ENCODE measurements around the gene RELA. TPM values are rescaled to one million over a fixed set of nuclear protein-coding genes. Genes with fewer than 3 reads are reported as not detected.
A peak's percentile ranks its signal among the peaks of the same experiment; 100 is the strongest.

The RELA gene
- total RNA-seq, 6 experiments from 2014 or later: 66.9 to 72.7 (median 69.5) TPM

DNA sequence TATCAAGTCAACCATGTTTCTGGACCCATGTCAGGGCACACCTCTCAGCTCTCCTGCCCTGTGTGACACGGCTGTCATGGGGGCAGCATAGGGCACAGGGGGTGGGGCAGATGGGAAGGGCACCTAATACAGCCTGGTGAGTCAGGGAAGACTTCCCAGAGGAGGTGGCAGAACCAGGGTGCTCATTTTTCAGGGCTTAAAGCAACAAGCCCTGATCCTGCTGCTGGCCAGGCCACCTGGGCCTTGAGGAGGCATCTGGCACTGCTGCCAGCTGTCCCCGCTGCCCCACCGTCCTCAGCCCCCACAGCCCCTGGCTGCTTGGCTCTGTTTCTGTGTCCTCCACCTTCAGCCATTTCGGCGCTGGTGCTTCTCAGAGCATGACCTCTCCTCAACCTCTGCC is 53.1 kb downstream of the RELA start:
- TF ChIP-seq, protein P1, sequence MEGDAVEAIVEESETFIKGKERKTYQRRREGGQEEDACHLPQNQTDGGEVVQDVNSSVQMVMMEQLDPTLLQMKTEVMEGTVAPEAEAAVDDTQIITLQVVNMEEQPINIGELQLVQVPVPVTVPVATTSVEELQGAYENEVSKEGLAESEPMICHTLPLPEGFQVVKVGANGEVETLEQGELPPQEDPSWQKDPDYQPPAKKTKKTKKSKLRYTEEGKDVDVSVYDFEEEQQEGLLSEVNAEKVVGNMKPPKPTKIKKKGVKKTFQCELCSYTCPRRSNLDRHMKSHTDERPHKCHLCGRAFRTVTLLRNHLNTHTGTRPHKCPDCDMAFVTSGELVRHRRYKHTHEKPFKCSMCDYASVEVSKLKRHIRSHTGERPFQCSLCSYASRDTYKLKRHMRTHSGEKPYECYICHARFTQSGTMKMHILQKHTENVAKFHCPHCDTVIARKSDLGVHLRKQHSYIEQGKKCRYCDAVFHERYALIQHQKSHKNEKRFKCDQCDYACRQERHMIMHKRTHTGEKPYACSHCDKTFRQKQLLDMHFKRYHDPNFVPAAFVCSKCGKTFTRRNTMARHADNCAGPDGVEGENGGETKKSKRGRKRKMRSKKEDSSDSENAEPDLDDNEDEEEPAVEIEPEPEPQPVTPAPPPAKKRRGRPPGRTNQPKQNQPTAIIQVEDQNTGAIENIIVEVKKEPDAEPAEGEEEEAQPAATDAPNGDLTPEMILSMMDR (IDR thresholded peaks at IDR 0.05): no peak
- peaks cover 3% of the 10 kb centered on the region; the same call in 1 of the 2 replicates for H3K27me3 Mint-ChIP-seq (ENCODE audit: insufficient read depth)
- peak overlapping the region; percentile 1; the same call in 1 of the 2 replicates for H3K4me3 Mint-ChIP-seq
- H3K36me3 Mint-ChIP-seq (ENCODE audit: low read depth): peaks cover 15% of the 10 kb centered on the region
- no peak for DNase-seq
- peaks cover 48% of the 10 kb centered on the region for H3K4me1 Mint-ChIP-seq (ENCODE audit: low read depth)
- H3K9me3 Mint-ChIP-seq: no peaks in the 10 kb centered on the region
- peak overlapping the region; percentile 19; the same call in 1 of the 2 replicates for H3K27ac Mint-ChIP-seq

DNA sequence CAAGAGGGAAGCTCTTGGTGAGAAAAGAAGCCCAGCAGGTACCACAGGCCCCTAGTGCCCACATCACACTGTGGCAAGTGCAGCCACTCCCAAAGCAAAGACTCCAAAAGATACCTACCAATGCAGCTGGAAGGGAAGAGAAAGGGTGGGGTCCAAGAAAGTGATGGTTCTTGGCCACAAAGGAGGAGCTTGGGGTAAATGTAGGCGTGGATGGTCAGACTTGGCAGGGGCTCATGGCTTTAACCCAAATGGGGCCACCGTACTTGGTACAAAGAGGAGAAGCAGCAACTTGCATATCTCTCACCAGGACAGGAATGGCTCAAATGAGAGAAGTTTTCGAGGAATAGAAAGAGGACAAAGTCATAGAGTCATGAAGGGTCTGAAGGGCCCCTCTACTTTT is 53.5 kb downstream of the RELA start:
- no peaks in the 10 kb centered on the region for H3K9me3 Mint-ChIP-seq
- TF ChIP-seq, protein P1 (IDR thresholded peaks at IDR 0.05): no peak
- H3K4me1 Mint-ChIP-seq (ENCODE audit: low read depth): peaks cover 48% of the 10 kb centered on the region
- peaks cover 18% of the 10 kb centered on the region for H3K36me3 Mint-ChIP-seq (ENCODE audit: low read depth)
- DNase-seq: no peak
- peaks cover 3% of the 10 kb centered on the region; the same call in 1 of the 2 replicates for H3K27me3 Mint-ChIP-seq (ENCODE audit: insufficient read depth)
- no peak overlapping the region for H3K4me3 Mint-ChIP-seq
- H3K27ac Mint-ChIP-seq: peak overlapping the region; percentile 15; the same call in 1 of the 2 replicates

GRCh38 chr11:65607614-65608426 is 54.9 kb downstream of the RELA start:
- no peak for DNase-seq
- H3K36me3 Mint-ChIP-seq (ENCODE audit: low read depth): peaks cover 29% of the 10 kb centered on the region
- peaks cover 42% of the 10 kb centered on the region for H3K4me1 Mint-ChIP-seq (ENCODE audit: low read depth)
- H3K9me3 Mint-ChIP-seq: no peaks in the 10 kb centered on the region
- H3K27me3 Mint-ChIP-seq (ENCODE audit: insufficient read depth): peaks cover 3% of the 10 kb centered on the region; the same call in 1 of the 2 replicates
- TF ChIP-seq, protein P1 (IDR thresholded peaks at IDR 0.05): no peak
- no peak overlapping the region for H3K4me3 Mint-ChIP-seq
- no peak overlapping the region for H3K27ac Mint-ChIP-seq

DNA sequence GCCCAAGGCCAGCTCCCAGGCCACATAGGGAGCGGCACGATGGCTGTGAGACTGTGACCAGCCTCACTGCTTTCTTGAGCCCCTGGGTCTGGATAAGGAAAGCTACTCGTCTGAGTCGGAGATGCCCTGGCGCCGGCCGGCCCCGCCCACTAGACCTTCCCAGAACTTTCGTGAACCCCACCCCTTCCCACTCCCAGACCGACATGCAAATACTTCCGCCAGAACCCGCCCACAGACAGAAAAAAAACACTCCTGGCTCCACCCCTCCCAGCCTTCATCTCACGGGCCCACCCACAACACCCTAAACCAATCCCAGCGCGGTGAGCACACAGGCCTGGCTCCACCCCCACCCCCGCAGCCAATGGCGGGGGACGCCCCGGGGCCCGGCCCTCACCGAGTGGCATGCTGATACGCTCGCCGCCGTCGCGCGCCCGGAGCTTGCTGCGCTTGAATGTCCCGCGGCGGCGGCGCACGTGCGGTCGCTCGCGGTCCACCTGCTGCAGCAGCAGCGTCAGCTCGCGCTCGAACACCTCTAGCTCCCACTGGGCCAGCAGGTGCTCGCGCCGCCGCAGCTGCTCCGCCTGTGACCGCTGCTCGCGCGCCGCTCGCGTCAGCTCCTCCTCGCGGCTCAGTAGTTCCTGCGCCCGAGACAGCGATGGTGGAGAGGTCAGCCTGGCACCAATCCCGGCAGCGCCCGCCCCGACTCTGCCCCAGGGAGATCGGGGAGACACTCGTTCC is 55.7 kb downstream of the RELA start:
- DNase-seq: peak; percentile 45
- H3K27ac Mint-ChIP-seq: no peak overlapping the region
- peaks cover 34% of the 10 kb centered on the region for H3K4me1 Mint-ChIP-seq (ENCODE audit: low read depth)
- H3K4me3 Mint-ChIP-seq: no peak overlapping the region
- H3K9me3 Mint-ChIP-seq: no peaks in the 10 kb centered on the region
- TF ChIP-seq, protein P1 (IDR thresholded peaks at IDR 0.05): no peak
- peaks cover 23% of the 10 kb centered on the region for H3K36me3 Mint-ChIP-seq (ENCODE audit: low read depth)
- H3K27me3 Mint-ChIP-seq (ENCODE audit: insufficient read depth): peaks cover 3% of the 10 kb centered on the region; the same call in 1 of the 2 replicates

DNA sequence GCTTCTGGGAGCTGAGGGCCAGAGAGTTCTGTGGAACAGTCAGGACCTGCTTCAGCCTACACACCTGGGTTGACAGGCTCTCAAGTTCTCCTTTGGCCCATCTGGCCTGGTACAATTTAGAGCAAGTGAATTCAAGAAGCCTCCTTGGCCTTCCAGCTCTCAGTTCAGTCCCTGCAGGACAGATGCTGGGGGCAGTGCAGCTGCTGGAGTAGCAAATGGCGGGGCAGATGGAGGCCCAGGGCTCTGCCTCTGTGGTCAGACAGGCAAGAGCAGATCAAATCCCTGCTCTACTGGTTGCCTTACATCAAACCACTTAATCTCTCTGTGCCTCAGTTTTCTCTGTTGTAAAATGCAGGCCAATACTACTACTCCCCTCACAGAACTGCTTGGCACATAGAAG is 58.5 kb downstream of the RELA start:
- no peak overlapping the region for H3K4me3 Mint-ChIP-seq

More for the DNA sequence above, 58.5 kb downstream of the RELA start:
- Mint-ChIP-seq H3K4me1 (ENCODE audit: low read depth) (peaks cover 7% of the 10 kb centered on the region; the same call in 1 of the 2 replicates), H3K27me3 (ENCODE audit: insufficient read depth) (peaks cover 2% of the 10 kb centered on the region; the same call in 1 of the 2 replicates), H3K27ac (no peak overlapping the region), H3K9me3 (no peaks in the 10 kb centered on the region), H3K36me3 (ENCODE audit: low read depth) (peaks cover 18% of the 10 kb centered on the region; the same call in 1 of the 2 replicates)
- no peak for DNase-seq
- TF ChIP-seq, protein P1 (IDR thresholded peaks at IDR 0.05): no peak

Small RNA genes lying within 50 kb of the gene (microRNA-seq; reads per million reads assigned to microRNA genes)
- not detected for gene MIR4489
- not detected for gene MIR4690

Other genes starting within 250 kb of the RELA start
- 100 to 1,000 TPM; 185 to 250 (median 213) TPM for gene NEAT1, start 240.1 kb downstream of the RELA start, total RNA-seq (2021; fragmentation: NEBNext Ultra II Directional; extraction: Animal tissue kit (Norgen Biotek cat#: 25700))
- 1,000 to 10,000 TPM; 3,136 to 4,087 (median 3,570) TPM for gene MALAT1, start 163.9 kb downstream of the RELA start, total RNA-seq (2021; fragmentation: NEBNext Ultra II Directional; extraction: Animal tissue kit (Norgen Biotek cat#: 25700))
- gene SCYL1, start 137.8 kb downstream of the RELA start, total RNA-seq (2021; fragmentation: NEBNext Ultra II Directional; extraction: Animal tissue kit (Norgen Biotek cat#: 25700)): 100 to 1,000 TPM; 120 to 137 (median 126) TPM
- 10 to 100 TPM; 64.0 to 78.1 (median 66.0) TPM for gene LTBP3, start 104.6 kb downstream of the RELA start, total RNA-seq (2021; fragmentation: NEBNext Ultra II Directional; extraction: Animal tissue kit (Norgen Biotek cat#: 25700))
- gene ZNRD2, start 92.4 kb downstream of the RELA start, total RNA-seq (2021; fragmentation: NEBNext Ultra II Directional; extraction: Animal tissue kit (Norgen Biotek cat#: 25700)): 10 to 100 TPM; 57.7 to 72.0 (median 64.3) TPM
- gene FAM89B, start 90.4 kb downstream of the RELA start, total RNA-seq (2021; fragmentation: NEBNext Ultra II Directional; extraction: Animal tissue kit (Norgen Biotek cat#: 25700)): 10 to 100 TPM; 40.9 to 52.8 (median 43.7) TPM
- 10 to 100 TPM; 47.5 to 69.3 (median 61.3) TPM for gene EHBP1L1, start 86.9 kb downstream of the RELA start, total RNA-seq (2021; fragmentation: NEBNext Ultra II Directional; extraction: Animal tissue kit (Norgen Biotek cat#: 25700))
- under 1 TPM in 3 of 6 experiments, not detected in 3; 0.16 to 0.31 (median 0.30) TPM for gene KCNK7, start 67.1 kb downstream of the RELA start, total RNA-seq (2021; fragmentation: NEBNext Ultra II Directional; extraction: Animal tissue kit (Norgen Biotek cat#: 25700))
- 10 to 100 TPM; 42.1 to 51.1 (median 46.5) TPM for gene MAP3K11, start 48.7 kb downstream of the RELA start, total RNA-seq (2021; fragmentation: NEBNext Ultra II Directional; extraction: Animal tissue kit (Norgen Biotek cat#: 25700))
- 10 to 100 TPM; 51.5 to 66.7 (median 57.3) TPM for gene PCNX3, start 47.1 kb downstream of the RELA start, total RNA-seq (2021; fragmentation: NEBNext Ultra II Directional; extraction: Animal tissue kit (Norgen Biotek cat#: 25700))
- gene SIPA1, start 24.8 kb downstream of the RELA start, total RNA-seq (2021; fragmentation: NEBNext Ultra II Directional; extraction: Animal tissue kit (Norgen Biotek cat#: 25700)): 10 to 100 TPM; 23.0 to 41.3 (median 38.3) TPM
- gene KAT5, start 49.3 kb upstream of the RELA start, total RNA-seq (2021; fragmentation: NEBNext Ultra II Directional; extraction: Animal tissue kit (Norgen Biotek cat#: 25700)): 10 to 100 TPM; 36.5 to 42.6 (median 38.9) TPM
- 10 to 100 TPM; 54.0 to 85.6 (median 61.4) TPM for gene RNASEH2C, start 57.9 kb upstream of the RELA start, total RNA-seq (2021; fragmentation: NEBNext Ultra II Directional; extraction: Animal tissue kit (Norgen Biotek cat#: 25700))
- 10 to 100 TPM in 2 of 6 experiments, 1 to 10 TPM in 4; 8.7 to 11.1 (median 9.5) TPM for gene AP5B1, start 118.1 kb upstream of the RELA start, total RNA-seq (2021; fragmentation: NEBNext Ultra II Directional; extraction: Animal tissue kit (Norgen Biotek cat#: 25700))
- gene OVOL1, start 124.1 kb upstream of the RELA start, total RNA-seq (2021; fragmentation: NEBNext Ultra II Directional; extraction: Animal tissue kit (Norgen Biotek cat#: 25700)): not detected
- gene SNX32, start 171.0 kb upstream of the RELA start, total RNA-seq (2021; fragmentation: NEBNext Ultra II Directional; extraction: Animal tissue kit (Norgen Biotek cat#: 25700)): not detected
- 1,000 to 10,000 TPM; 2,002 to 2,288 (median 2,238) TPM for gene CFL1, start 195.3 kb upstream of the RELA start, total RNA-seq (2021; fragmentation: NEBNext Ultra II Directional; extraction: Animal tissue kit (Norgen Biotek cat#: 25700))
- 10 to 100 TPM; 38.4 to 47.9 (median 43.1) TPM for gene MUS81, start 197.5 kb upstream of the RELA start, total RNA-seq (2021; fragmentation: NEBNext Ultra II Directional; extraction: Animal tissue kit (Norgen Biotek cat#: 25700))
- 100 to 1,000 TPM; 318 to 359 (median 329) TPM for gene EFEMP2, start 209.9 kb upstream of the RELA start, total RNA-seq (2021; fragmentation: NEBNext Ultra II Directional; extraction: Animal tissue kit (Norgen Biotek cat#: 25700))
- under 1 TPM in 4 of 6 experiments, not detected in 2; 0.11 to 0.22 (median 0.14) TPM for gene CTSW, start 216.9 kb upstream of the RELA start, total RNA-seq (2021; fragmentation: NEBNext Ultra II Directional; extraction: Animal tissue kit (Norgen Biotek cat#: 25700))
- gene FIBP, start 225.6 kb upstream of the RELA start, total RNA-seq (2021; fragmentation: NEBNext Ultra II Directional; extraction: Animal tissue kit (Norgen Biotek cat#: 25700)): 100 to 1,000 TPM; 117 to 145 (median 135) TPM
- gene CCDC85B, start 227.8 kb upstream of the RELA start, total RNA-seq (2021; fragmentation: NEBNext Ultra II Directional; extraction: Animal tissue kit (Norgen Biotek cat#: 25700)): 100 to 1,000 TPM in 2 of 6 experiments, 10 to 100 TPM in 4; 78.9 to 112 (median 87.7) TPM
- 100 to 1,000 TPM; 134 to 275 (median 234) TPM for gene FOSL1, start 237.5 kb upstream of the RELA start, total RNA-seq (2021; fragmentation: NEBNext Ultra II Directional; extraction: Animal tissue kit (Norgen Biotek cat#: 25700))

Data from HFFc6 (cell line).